GM23248 (cell line): ENCODE measurements around the gene ACOT7.

Experiments used
- EZH2 ChIP-seq: fragments of 200-600 bp; sonication (generic); IDR thresholded peaks from 2 replicates; pipeline ENCODE4 v1.6.1; 2018; ENCODE audit warnings: antibody characterized with exemption, mild to moderate bottlenecking; ENCODE audit not compliant: insufficient read depth, poor library complexity, severe bottlenecking
- EZH2phosphoT487 ChIP-seq: fragments of 200-600 bp; sonication (generic); IDR thresholded peaks from 2 replicates; pipeline ENCODE4 v1.6.1; 2018; ENCODE audit warnings: antibody characterized with exemption, moderate library complexity, mild to moderate bottlenecking, low read depth; ENCODE audit not compliant: insufficient read depth

DNA sequence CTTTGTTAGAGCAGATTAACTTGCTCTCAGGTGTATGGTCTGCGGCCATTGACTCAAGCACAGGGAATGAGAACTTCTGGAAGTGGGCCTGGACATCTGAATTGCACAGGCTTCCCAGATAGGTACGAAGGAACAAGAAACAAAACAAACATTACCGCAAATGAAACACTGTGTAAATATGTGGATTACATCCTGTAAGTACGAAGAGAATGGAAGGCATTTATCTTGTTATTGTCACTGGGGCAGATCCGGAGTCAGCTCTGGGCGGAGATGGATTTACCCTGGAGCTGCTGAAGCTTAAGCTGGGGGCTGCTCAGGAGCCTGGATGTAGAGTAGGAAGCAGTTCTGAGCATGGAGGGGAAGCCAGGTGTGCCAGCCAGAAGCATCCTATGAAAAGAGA, 19.3 kb upstream of the ACOT7 start:
- TF ChIP-seq EZH2phosphoT487 = no peak
- no peak for TF ChIP-seq EZH2
